H1 (cell line): Measurements from ENCODE around the gene CD276. TPM values are rescaled to one million over a fixed set of nuclear protein-coding genes. Genes with fewer than 3 reads are reported as not detected.

Source experiments
- BACH1 ChIP-seq: IDR thresholded peaks from 2 replicates; pipeline ENCODE4 v1.6.1; 2012; ENCODE audit warnings: low read length, improper control_type of control experiment
- BCL11A ChIP-seq, 2 experiments: IDR thresholded peaks; one replicate each; pipeline ENCODE4 v1.6.1; 2011; ENCODE audit warnings: low read depth in 2 of 2, low read length in 2 of 2, mild to moderate bottlenecking in 2 of 2
- CHD2 ChIP-seq: IDR thresholded peaks from 2 replicates; pipeline ENCODE4 v1.6.1; 2012; ENCODE audit warnings: low read length, improper control_type of control experiment
- CTBP2 ChIP-seq: IDR thresholded peaks from 2 replicates; pipeline ENCODE4 v1.7.0; 2011; ENCODE audit warnings: borderline replicate concordance, mild to moderate bottlenecking, moderate library complexity, mixed read lengths, low read length; ENCODE audit not compliant: insufficient read depth, insufficient read length
- E2F6 ChIP-seq: IDR thresholded peaks from 2 replicates; pipeline ENCODE4 v1.6.1; 2012; ENCODE audit warnings: inconsistent platforms
- EP300 ChIP-seq, 2 experiments: IDR thresholded peaks; 1 replicate in 1 of 2; 2 replicates in 1 of 2; pipeline ENCODE4 v1.6.1; 2011 to 2012; ENCODE audit warnings: low read depth in 2 of 2, low read length in 2 of 2, mild to moderate bottlenecking in 2 of 2, borderline replicate concordance in 1 of 2, inconsistent platforms in 1 of 2, moderate library complexity in 1 of 2
- GABPA ChIP-seq: IDR thresholded peaks from 2 replicates; pipeline ENCODE4 v1.6.1; 2011; ENCODE audit warnings: mild to moderate bottlenecking, low read length, moderate library complexity, borderline replicate concordance; ENCODE audit not compliant: insufficient read depth
- HDAC6 ChIP-seq: IDR thresholded peaks from one replicate; pipeline ENCODE4 v1.7.1; 2012; ENCODE audit warnings: low read depth, mild to moderate bottlenecking, inconsistent platforms, low read length, moderate library complexity
- JUN ChIP-seq: IDR thresholded peaks from 2 replicates; pipeline ENCODE4 v1.6.1; 2011; ENCODE audit warnings: low read depth, mild to moderate bottlenecking, improper control_type of control experiment, low read length
- KDM1A ChIP-seq: fragments of 200-600, 300-600 bp; sonication (generic); IDR thresholded peaks from 2 replicates; pipeline ENCODE4 v1.7.1; 2016; ENCODE audit warnings: mild to moderate bottlenecking, low read length, borderline replicate concordance
- KDM4A ChIP-seq: IDR thresholded peaks from one replicate; pipeline ENCODE4 v1.7.1; 2012; ENCODE audit warnings: low read depth, mild to moderate bottlenecking, moderate library complexity, low read length, inconsistent platforms; ENCODE audit not compliant: severe bottlenecking
- PHF8 ChIP-seq: fragments of 200-600 bp; sonication (generic); conservative IDR thresholded peaks from 2 replicates; pipeline ENCODE4 v1.7.1; 2012; ENCODE audit warnings: low read depth, mild to moderate bottlenecking, inconsistent platforms, low read length, moderate library complexity
- POU5F1 ChIP-seq: IDR thresholded peaks from 2 replicates; pipeline ENCODE4 v1.6.1; 2011; ENCODE audit warnings: low read depth, mild to moderate bottlenecking, low read length, moderate library complexity
- RBBP5 ChIP-seq: IDR thresholded peaks from 2 replicates; pipeline ENCODE4 v1.7.1; 2012; ENCODE audit warnings: low read depth, mild to moderate bottlenecking, inconsistent platforms, low read length, moderate library complexity, borderline replicate concordance
- RFX5 ChIP-seq: IDR thresholded peaks from 2 replicates; pipeline ENCODE4 v1.6.1; 2011; ENCODE audit warnings: low read depth, low read length, improper control_type of control experiment, borderline replicate concordance
- RXRA ChIP-seq: IDR thresholded peaks from 2 replicates; pipeline ENCODE4 v1.6.1; 2011; ENCODE audit warnings: low read depth, mild to moderate bottlenecking, low read length, moderate library complexity; ENCODE audit not compliant: insufficient read depth
- SIX5 ChIP-seq: IDR thresholded peaks from 2 replicates; pipeline ENCODE4 v1.6.1; 2011; ENCODE audit warnings: mild to moderate bottlenecking, low read depth, low read length
- SP1 ChIP-seq: IDR thresholded peaks from 2 replicates; pipeline ENCODE4 v1.6.1; 2011; ENCODE audit warnings: low read depth, low read length
- TAF1 ChIP-seq: IDR thresholded peaks from 2 replicates; pipeline ENCODE4 v1.6.1; 2011; ENCODE audit warnings: mild to moderate bottlenecking, low read depth, low read length
- TAF7 ChIP-seq: optimal IDR thresholded peaks from 2 replicates; pipeline ENCODE3; 2011; ENCODE audit warnings: low read depth, mild to moderate bottlenecking, inconsistent platforms, low read length, moderate library complexity, borderline replicate concordance
- ZNF274 ChIP-seq: IDR thresholded peaks from 2 replicates; pipeline ENCODE4 v1.7.0; 2012; ENCODE audit warnings: low read length, borderline replicate concordance; ENCODE audit errors: extremely low read depth
- polyA plus RNA-seq, 7 experiments: library from polyadenylated mRNA; depleted of rRNA in 3 of 7; stranded (reverse) in 5 of 7; unstranded in 2 of 7; fragments of >200 nt in 5 of 7; fragments of 200-250 nt in 2 of 7; gene quantifications; 1 replicate in 5 of 7; 2 replicates in 1 of 7; 4 replicates in 1 of 7; pipeline versions ENCODE4 v1.2.1 to v1.2.3, GENCODE V29; 2011 to 2013; ENCODE audit warnings: missing spikeins in 2 of 7, mixed read lengths in 2 of 7
- total RNA-seq: library from RNA; stranded (reverse); fragmentation: NEBNext Ultra II Directional; extraction: Animal tissue kit (Norgen Biotek cat#: 25700); gene quantifications from 2 replicates; pipeline ENCODE4 v1.2.1, GENCODE V29; 2021

Gene CD276
- total and polyA plus RNA-seq, 2 of the 8 experiments (the other 6 are each of a cell fraction or from before 2014, with no cell fraction given), result 156 to 158 TPM

- TF ChIP-seq TAF1 (0 out of 2 replicates have a peak, but pooled peaks have one; percentile 45), EP300 (IDR thresholded peaks at IDR 0.05; ENCODE audit: borderline replicate concordance in 1 of 2, low read depth in 2 of 2, low read length in 2 of 2) (no peak), E2F6 (no peak), GABPA (no peak), TAF7 (no peak), PHF8 (0 out of 2 replicates have a peak, but pooled peaks have one; percentile 10), BACH1 (no peak), KDM4A (no peak), RBBP5 (no peak; the same call in 1 of the 2 replicates), BCL11A (IDR thresholded peaks at IDR 0.05; ENCODE audit: low read depth in 2 of 2, low read length in 2 of 2) (no peak), CTBP2 (no peak), RXRA (no peak), SIX5 (no peak), RFX5 (no peak), CHD2 (no peak), KDM1A (no peak), SP1 (0 out of 2 replicates have a peak, but pooled peaks have one; percentile 40), POU5F1 (no peak), HDAC6 (no peak), JUN (no peak), ZNF274 (no peak)
Measured at GRCh38 chr15:73753250-73754130, 69.3 kb downstream of the CD276 start, which contains the start of gene INSYN1 (continued).
